ENCODE data around the gene MYEOV.

The MYEOV gene

DNA sequence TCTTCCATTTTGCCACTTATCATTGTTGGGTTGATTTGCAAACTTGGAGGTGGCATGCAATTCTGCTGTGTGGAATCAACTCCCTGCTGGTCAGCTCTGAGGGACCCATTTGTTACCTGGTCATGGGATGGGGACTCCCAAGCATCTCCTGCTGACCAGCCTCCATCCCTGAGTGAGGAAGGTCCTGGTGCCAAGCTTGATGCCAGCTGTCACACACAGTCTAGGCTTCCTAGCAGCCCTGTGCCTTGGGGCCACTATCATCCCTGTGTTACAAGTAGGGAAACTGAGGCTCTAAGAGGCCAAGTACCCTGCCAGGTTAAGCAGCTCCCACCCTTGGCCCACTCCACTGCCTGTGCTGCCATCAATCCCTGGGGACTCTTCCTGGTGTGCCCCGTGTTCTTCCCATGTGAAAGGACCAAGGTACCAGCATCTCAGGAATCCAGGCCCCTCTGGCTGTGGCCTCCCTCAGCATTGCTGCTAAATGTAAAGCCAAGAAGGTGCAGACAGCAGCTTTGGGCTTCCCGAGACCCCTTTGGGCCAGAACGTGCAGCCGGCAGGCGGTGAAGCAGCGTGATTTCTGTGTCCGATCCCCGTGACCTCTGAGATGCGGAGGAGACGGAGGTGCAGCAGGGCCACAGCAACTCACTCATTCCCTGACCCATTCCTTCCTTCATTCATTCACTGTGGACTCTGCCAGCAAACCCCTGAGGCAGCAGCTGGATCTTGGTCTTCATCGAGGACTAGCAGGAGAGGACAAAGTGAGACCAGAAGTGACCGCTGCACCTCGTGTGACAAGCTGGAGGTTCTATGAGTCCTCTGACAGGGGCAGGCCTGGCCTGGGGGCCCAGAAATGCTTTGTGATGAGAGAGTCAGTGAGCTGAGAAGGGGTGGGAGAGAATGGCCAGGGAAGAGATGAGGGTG is 49.7 kb downstream of the MYEOV start:
- DNase-seq, result no peak

DNA sequence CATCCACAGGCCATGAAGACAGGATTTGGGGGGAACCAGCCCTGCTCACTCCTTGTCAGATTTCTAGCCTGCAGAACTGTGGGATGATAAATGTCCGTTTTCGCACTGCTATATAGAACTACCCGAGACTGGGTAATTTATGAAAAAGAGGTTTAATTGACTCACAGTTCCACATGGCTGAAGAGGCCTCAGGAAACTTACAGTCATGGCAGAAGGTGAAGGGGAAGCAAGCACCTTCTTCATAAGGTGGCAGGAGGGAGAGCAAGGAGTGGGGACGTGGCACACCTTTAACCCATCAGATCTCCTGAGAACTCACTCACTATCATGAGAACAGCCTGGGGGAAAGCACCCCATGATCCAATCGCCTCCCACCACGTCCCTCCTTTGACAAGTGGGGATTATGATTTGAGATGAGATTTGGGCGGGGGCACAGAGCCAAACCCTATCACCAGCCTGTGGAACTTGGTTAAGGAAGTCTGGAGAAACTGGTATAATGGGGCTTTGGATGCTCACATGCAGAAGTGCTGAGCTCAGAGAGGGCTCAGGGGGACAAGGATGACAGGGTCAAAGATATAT is 50.7 kb downstream of the MYEOV start:
- DNase-seq, result no peak
